HG02840 (cell line): ENCODE measurements around the gene ACSL3.

ENCODE experiments used
- ATAC-seq: cut with Tn5 transposase; IDR thresholded peaks from one replicate; pipeline ENCODE4 v1.9.1; 2021; ENCODE audit warnings: mild to moderate bottlenecking, moderate library complexity, moderate number of reproducible peaks; ENCODE audit not compliant: unreplicated experiment, low FRiP score

Gene ACSL3

GRCh38 chr2:222878301-222878876 lies 17.6 kb downstream of the ACSL3 start:
- ATAC-seq = no peak

GRCh38 chr2:222878877-222879603 lies 18.2 kb downstream of the ACSL3 start:
- ATAC-seq = no peak

GRCh38 chr2:222879604-222879933 lies 18.7 kb downstream of the ACSL3 start:
- no peak for ATAC-seq

GRCh38 chr2:222882484-222882928 lies 21.7 kb downstream of the ACSL3 start:
- ATAC-seq = no peak

GRCh38 chr2:222883420-222883819 lies 22.6 kb downstream of the ACSL3 start:
- no peak for ATAC-seq

GRCh38 chr2:222884114-222884771 lies 23.4 kb downstream of the ACSL3 start:
- no peak for ATAC-seq

GRCh38 chr2:222884805-222885424 lies 24.1 kb downstream of the ACSL3 start:
- no peak for ATAC-seq

- no peak for ATAC-seq
Observed at GRCh38 chr2:222887124-222887523, 26.3 kb downstream of the ACSL3 start.

- no peak for ATAC-seq
Observed at GRCh38 chr2:222888716-222889115, 27.9 kb downstream of the ACSL3 start.

- no peak for ATAC-seq
Observed at GRCh38 chr2:222891890-222892289, 31.1 kb downstream of the ACSL3 start.

- no peak for ATAC-seq
Observed at GRCh38 chr2:222892321-222892720, 31.5 kb downstream of the ACSL3 start.

GRCh38 chr2:222892761-222893160 lies 31.9 kb downstream of the ACSL3 start:
- ATAC-seq = no peak

- no peak for ATAC-seq
Observed at GRCh38 chr2:222893716-222894115, 32.9 kb downstream of the ACSL3 start.

GRCh38 chr2:222895144-222895543 lies 34.3 kb downstream of the ACSL3 start:
- no peak for ATAC-seq

GRCh38 chr2:222897898-222898297 lies 37.1 kb downstream of the ACSL3 start:
- ATAC-seq = no peak

GRCh38 chr2:222899413-222900181 lies 38.8 kb downstream of the ACSL3 start:
- no peak for ATAC-seq

GRCh38 chr2:222900354-222900753 lies 39.5 kb downstream of the ACSL3 start:
- ATAC-seq = no peak

GRCh38 chr2:222902660-222903059 lies 41.8 kb downstream of the ACSL3 start:
- no peak for ATAC-seq

- ATAC-seq = no peak
Observed at GRCh38 chr2:222903234-222904220, 42.7 kb downstream of the ACSL3 start.
